Measurements from ENCODE around the gene CD200R1L. TPM values are rescaled to one million over a fixed set of nuclear protein-coding genes. Genes with fewer than 3 reads are reported as not detected.

CD200R1L gene
- total RNA-seq, 4 donors from 2014 or later: not detected

- TF ChIP-seq POLR2A (IDR thresholded peaks at IDR 0.05): no peak
- TF ChIP-seq, protein P1, sequence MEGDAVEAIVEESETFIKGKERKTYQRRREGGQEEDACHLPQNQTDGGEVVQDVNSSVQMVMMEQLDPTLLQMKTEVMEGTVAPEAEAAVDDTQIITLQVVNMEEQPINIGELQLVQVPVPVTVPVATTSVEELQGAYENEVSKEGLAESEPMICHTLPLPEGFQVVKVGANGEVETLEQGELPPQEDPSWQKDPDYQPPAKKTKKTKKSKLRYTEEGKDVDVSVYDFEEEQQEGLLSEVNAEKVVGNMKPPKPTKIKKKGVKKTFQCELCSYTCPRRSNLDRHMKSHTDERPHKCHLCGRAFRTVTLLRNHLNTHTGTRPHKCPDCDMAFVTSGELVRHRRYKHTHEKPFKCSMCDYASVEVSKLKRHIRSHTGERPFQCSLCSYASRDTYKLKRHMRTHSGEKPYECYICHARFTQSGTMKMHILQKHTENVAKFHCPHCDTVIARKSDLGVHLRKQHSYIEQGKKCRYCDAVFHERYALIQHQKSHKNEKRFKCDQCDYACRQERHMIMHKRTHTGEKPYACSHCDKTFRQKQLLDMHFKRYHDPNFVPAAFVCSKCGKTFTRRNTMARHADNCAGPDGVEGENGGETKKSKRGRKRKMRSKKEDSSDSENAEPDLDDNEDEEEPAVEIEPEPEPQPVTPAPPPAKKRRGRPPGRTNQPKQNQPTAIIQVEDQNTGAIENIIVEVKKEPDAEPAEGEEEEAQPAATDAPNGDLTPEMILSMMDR (IDR thresholded peaks at IDR 0.05 in 4 of 5, conservative IDR thresholded peaks at IDR 0.05 in 1 of 5): no peak
- DNase-seq: no peak
These were observed 78.9 kb downstream of the CD200R1L start for GRCh38 chr3:112767777-112768176.

GRCh38 chr3:112767177-112767576, 79.5 kb downstream of the CD200R1L start:
- H3K27ac ChIP-seq: no peak overlapping the region
- H3K36me3 ChIP-seq: no peaks in the 10 kb centered on the region
- TF ChIP-seq, protein P1 (IDR thresholded peaks at IDR 0.05 in 4 of 5, conservative IDR thresholded peaks at IDR 0.05 in 1 of 5): no peak
- no peak for TF ChIP-seq POLR2A (IDR thresholded peaks at IDR 0.05)
- intact Hi-C loops (cut with DNase I; ENCODE audit: low total_unique reads): no loop called here
- H3K4me3 ChIP-seq: no peak overlapping the region
- H3K27me3 ChIP-seq: no peaks in the 10 kb centered on the region
- H3K9me3 ChIP-seq: no peaks in the 10 kb centered on the region
- H3K4me1 ChIP-seq: no peaks in the 10 kb centered on the region
- DNase-seq (no peak), ATAC-seq (no peak)
- in situ Hi-C loops (cut with MboI; ENCODE audit: low sequenced_read_pairs in 4 of 4): no loop called here

More at GRCh38 chr3:112767777-112768176, 78.9 kb downstream of the CD200R1L start:
- intact Hi-C loops (cut with DNase I; ENCODE audit: low total_unique reads): no loop called here
- H3K4me3 ChIP-seq: no peak overlapping the region
- no peaks in the 10 kb centered on the region for H3K36me3 ChIP-seq
- H3K4me1 ChIP-seq: no peaks in the 10 kb centered on the region
- no peaks in the 10 kb centered on the region for H3K27me3 ChIP-seq
- ATAC-seq: no peak
- H3K9me3 ChIP-seq: no peaks in the 10 kb centered on the region
- H3K27ac ChIP-seq: no peak overlapping the region
- in situ Hi-C loops (cut with MboI; ENCODE audit: low sequenced_read_pairs in 4 of 4): no loop called here

Other genes with a start within 250 kb of the CD200R1L start
- gene CCDC80, start 205.7 kb downstream of the CD200R1L start, total RNA-seq: 10 to 100 TPM in 1 of 4 donors, 1 to 10 TPM in 2, under 1 TPM in 1; 0.63 to 13.5 (median 3.4) TPM
- gene CD200R1, start 128.2 kb upstream of the CD200R1L start, total RNA-seq: under 1 TPM in 3 of 4 donors, not detected in 1; 0.29 to 0.46 (median 0.40) TPM
- 10 to 100 TPM; 21.4 to 78.3 (median 40.7) TPM for gene GTPBP8, start 144.1 kb upstream of the CD200R1L start, total RNA-seq